Neural progenitor cell (in vitro differentiated cells): ENCODE results near the gene CDH12. TPM values are rescaled to one million over a fixed set of nuclear protein-coding genes. Genes with fewer than 3 reads are reported as not detected.

Source experiments
- DNase-seq: peaks from one replicate; pipeline ENCODE4 v3.0.0-alpha.2; 2016; ENCODE audit warnings: low spot score
- H2AFZ ChIP-seq: fragments of 200-600 bp; sonication (generic); replicated peaks from 2 replicates; pipeline ENCODE4 v1.6.1; 2016; ENCODE audit warnings: antibody characterized with exemption
- H3F3A ChIP-seq: fragments of 200-600 bp; sonication (generic); 2 replicates; pipeline ENCODE4 v1.6.1; 2016; ENCODE audit warnings: antibody characterized with exemption, low read depth
- H3K27ac ChIP-seq: fragments of 200-600 bp; sonication (generic); 2 replicates; pipeline ENCODE4 v1.5.1; 2016; ENCODE audit warnings: mild to moderate bottlenecking
- H3K27me3 ChIP-seq: fragments of 200-600 bp; sonication (generic); 2 replicates; pipeline ENCODE4 v1.6.1; 2016; ENCODE audit warnings: mild to moderate bottlenecking, moderate library complexity
- H3K36me3 ChIP-seq: fragments of 200-600 bp; sonication (generic); 2 replicates; pipeline ENCODE4 v1.5.1; 2016
- H3K4me1 ChIP-seq: fragments of 200-600 bp; sonication (generic); 2 replicates; pipeline ENCODE4 v1.6.1; 2016; ENCODE audit warnings: mixed run types
- H3K4me2 ChIP-seq: fragments of 200-600 bp; sonication (generic); 2 replicates; pipeline ENCODE4 v1.6.1; 2016
- H3K4me3 ChIP-seq: fragments of 200-600 bp; sonication (generic); 2 replicates; pipeline ENCODE4 v1.5.1; 2016
- H3K79me2 ChIP-seq: fragments of 200-600 bp; sonication (generic); 2 replicates; pipeline ENCODE4 v1.6.1; 2016; ENCODE audit warnings: low read depth
- H3K9ac ChIP-seq: fragments of 200-600 bp; sonication (generic); 2 replicates; pipeline ENCODE4 v1.6.1; 2016
- H3K9me3 ChIP-seq: fragments of 200-600 bp; sonication (generic); 2 replicates; pipeline ENCODE4 v1.5.1; 2016; ENCODE audit warnings: low read depth
- H4K20me1 ChIP-seq: fragments of 200-600 bp; sonication (generic); 2 replicates; pipeline ENCODE4 v1.6.1; 2016; ENCODE audit warnings: low read depth
- H3K27ac Mint-ChIP-seq: 3 replicates; pipeline ENCODE4 v1.8.0; 2021; ENCODE audit warnings: mixed read lengths
- H3K27me3 Mint-ChIP-seq: 2 replicates; pipeline ENCODE4 v1.8.0; 2022; ENCODE audit warnings: low read depth, mild to moderate bottlenecking, inconsistent platforms, moderate library complexity, mixed read lengths; ENCODE audit not compliant: insufficient read depth
- H3K36me3 Mint-ChIP-seq: 3 replicates; pipeline ENCODE4 v1.8.0; 2021; ENCODE audit warnings: mixed read lengths
- H3K4me1 Mint-ChIP-seq: 3 replicates; pipeline ENCODE4 v1.8.0; 2021; ENCODE audit warnings: mixed read lengths
- H3K4me3 Mint-ChIP-seq: 3 replicates; pipeline ENCODE4 v1.8.0; 2021; ENCODE audit warnings: mild to moderate bottlenecking, moderate library complexity, mixed read lengths
- H3K9me3 Mint-ChIP-seq: 3 replicates; pipeline ENCODE4 v1.8.0; 2020; ENCODE audit warnings: mixed read lengths
- CTCF ChIP-seq: fragments of 200-600 bp; sonication (generic); IDR thresholded peaks from 2 replicates; pipeline ENCODE4 v1.5.1; 2017; ENCODE audit warnings: antibody characterized with exemption, mild to moderate bottlenecking
- EZH2 ChIP-seq: fragments of 200-600 bp; sonication (generic); IDR thresholded peaks from 2 replicates; pipeline ENCODE4 v1.6.1; 2017; ENCODE audit warnings: antibody characterized with exemption, mild to moderate bottlenecking, moderate library complexity
- EZH2phosphoT487 ChIP-seq: fragments of 200-600 bp; sonication (generic); IDR thresholded peaks from 2 replicates; pipeline ENCODE4 v1.6.1; 2017; ENCODE audit warnings: antibody characterized with exemption
- total RNA-seq: library from RNA; depleted of rRNA; stranded (reverse); fragments of >200 nt; gene quantifications from 2 replicates; pipeline ENCODE4 v1.2.3, GENCODE V29; 2015; ENCODE audit warnings: low replicate concordance

Gene CDH12
- total RNA-seq, 1 donor from 2014 or later: not detected

- no peak overlapping the region for H2AFZ ChIP-seq
- Mint-ChIP-seq H3K27ac (no peak overlapping the region), H3K27me3 (no peaks in the 10 kb centered on the region), H3K9me3 (no peaks in the 10 kb centered on the region), H3K36me3 (no peaks in the 10 kb centered on the region), H3K4me1 (peaks cover 6% of the 10 kb centered on the region), H3K4me3 (no peak overlapping the region)
- no peak overlapping the region for H3K27ac ChIP-seq
- no peak overlapping the region for H3K4me3 ChIP-seq
- no peaks in the 10 kb centered on the region for H3K9me3 ChIP-seq
- H3K36me3 ChIP-seq: no peaks in the 10 kb centered on the region
- no peak overlapping the region for H3K4me2 ChIP-seq
- H3K9ac ChIP-seq: no peak overlapping the region
- no peaks in the 10 kb centered on the region for H4K20me1 ChIP-seq
- no peaks in the 10 kb centered on the region for H3K79me2 ChIP-seq
- H3F3A ChIP-seq: no peaks in the 10 kb centered on the region
- H3K27me3 ChIP-seq: peaks cover 20% of the 10 kb centered on the region
- no peaks in the 10 kb centered on the region for H3K4me1 ChIP-seq
- TF ChIP-seq CTCF (no peak), EZH2phosphoT487 (no peak), EZH2 (no peak)
- no peak for DNase-seq
These were observed 6.5 kb downstream of the CDH12 start for GRCh38 chr5:22846693-22847092.

GRCh38 chr5:22844636-22845035 is 8.5 kb downstream of the CDH12 start:
- no peaks in the 10 kb centered on the region for H3K27me3 ChIP-seq
- H3K4me1 Mint-ChIP-seq: no peaks in the 10 kb centered on the region
- no peaks in the 10 kb centered on the region for H3K9me3 ChIP-seq
- H3K4me2 ChIP-seq: no peak overlapping the region
- no peak overlapping the region for H2AFZ ChIP-seq
- TF ChIP-seq EZH2 (no peak), EZH2phosphoT487 (no peak), CTCF (no peak)
- no peaks in the 10 kb centered on the region for H3K9me3 Mint-ChIP-seq
- H3K36me3 Mint-ChIP-seq: no peaks in the 10 kb centered on the region
- no peaks in the 10 kb centered on the region for H3K4me1 ChIP-seq
- no peaks in the 10 kb centered on the region for H3K79me2 ChIP-seq
- no peak overlapping the region for H3K27ac Mint-ChIP-seq
- no peak for DNase-seq
- H3K36me3 ChIP-seq: no peaks in the 10 kb centered on the region
- no peaks in the 10 kb centered on the region for H4K20me1 ChIP-seq
- no peaks in the 10 kb centered on the region for H3F3A ChIP-seq
- H3K9ac ChIP-seq: no peak overlapping the region
- no peak overlapping the region for H3K27ac ChIP-seq
- no peak overlapping the region for H3K4me3 ChIP-seq
- H3K27me3 Mint-ChIP-seq: no peaks in the 10 kb centered on the region
- no peak overlapping the region for H3K4me3 Mint-ChIP-seq

- DNase-seq: no peak
- Mint-ChIP-seq H3K27ac (no peak overlapping the region), H3K27me3 (no peaks in the 10 kb centered on the region), H3K9me3 (no peaks in the 10 kb centered on the region), H3K4me3 (no peak overlapping the region), H3K4me1 (no peaks in the 10 kb centered on the region), H3K36me3 (no peaks in the 10 kb centered on the region)
- Histone ChIP-seq H3K27ac (no peak overlapping the region), H3F3A (no peaks in the 10 kb centered on the region), H3K9me3 (no peaks in the 10 kb centered on the region), H3K4me2 (no peak overlapping the region), H3K4me3 (no peak overlapping the region), H3K27me3 (no peaks in the 10 kb centered on the region), H3K9ac (no peak overlapping the region), H4K20me1 (no peaks in the 10 kb centered on the region), H3K79me2 (no peaks in the 10 kb centered on the region), H3K4me1 (no peaks in the 10 kb centered on the region), H3K36me3 (no peaks in the 10 kb centered on the region), H2AFZ (no peak overlapping the region)
- no peak for TF ChIP-seq EZH2phosphoT487
- no peak for TF ChIP-seq CTCF
- TF ChIP-seq EZH2: no peak
These were observed 9.0 kb downstream of the CDH12 start for GRCh38 chr5:22844155-22844554.
